Measurements from ENCODE around the gene HORMAD2.

HORMAD2 gene

DNA sequence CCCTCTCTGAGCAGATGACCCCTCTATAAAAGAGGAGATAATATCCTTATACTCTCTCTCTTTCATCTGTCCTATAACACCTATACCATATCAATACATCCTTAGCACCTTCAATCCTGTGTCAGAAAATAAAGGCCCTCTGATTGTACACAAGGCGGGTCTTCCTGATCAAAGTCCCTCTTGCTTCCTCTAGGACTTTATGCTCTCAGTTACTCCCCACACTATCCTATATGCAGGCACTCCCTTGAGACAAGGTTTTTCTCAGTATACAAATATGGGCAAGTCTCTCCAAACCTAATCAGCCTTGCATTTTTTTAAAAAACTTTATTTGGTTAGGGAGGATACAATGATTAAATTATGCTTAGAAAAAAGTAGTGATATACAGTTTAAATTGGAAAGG is 17.3 kb upstream of the HORMAD2 start:
- DNase-seq (ENCODE audit: low read depth, low spot score), result no peak
- TF ChIP-seq, protein P1, sequence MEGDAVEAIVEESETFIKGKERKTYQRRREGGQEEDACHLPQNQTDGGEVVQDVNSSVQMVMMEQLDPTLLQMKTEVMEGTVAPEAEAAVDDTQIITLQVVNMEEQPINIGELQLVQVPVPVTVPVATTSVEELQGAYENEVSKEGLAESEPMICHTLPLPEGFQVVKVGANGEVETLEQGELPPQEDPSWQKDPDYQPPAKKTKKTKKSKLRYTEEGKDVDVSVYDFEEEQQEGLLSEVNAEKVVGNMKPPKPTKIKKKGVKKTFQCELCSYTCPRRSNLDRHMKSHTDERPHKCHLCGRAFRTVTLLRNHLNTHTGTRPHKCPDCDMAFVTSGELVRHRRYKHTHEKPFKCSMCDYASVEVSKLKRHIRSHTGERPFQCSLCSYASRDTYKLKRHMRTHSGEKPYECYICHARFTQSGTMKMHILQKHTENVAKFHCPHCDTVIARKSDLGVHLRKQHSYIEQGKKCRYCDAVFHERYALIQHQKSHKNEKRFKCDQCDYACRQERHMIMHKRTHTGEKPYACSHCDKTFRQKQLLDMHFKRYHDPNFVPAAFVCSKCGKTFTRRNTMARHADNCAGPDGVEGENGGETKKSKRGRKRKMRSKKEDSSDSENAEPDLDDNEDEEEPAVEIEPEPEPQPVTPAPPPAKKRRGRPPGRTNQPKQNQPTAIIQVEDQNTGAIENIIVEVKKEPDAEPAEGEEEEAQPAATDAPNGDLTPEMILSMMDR (IDR thresholded peaks at IDR 0.05; ENCODE audit: low read depth, low read length), result no peak
- in situ Hi-C loops (cut with HindIII; ENCODE audit: low sequenced_read_pairs), result no loop called here
- H3K4me3 ChIP-seq (ENCODE audit: low read depth, low read length), result no peak overlapping the region

- in situ Hi-C loops (cut with HindIII; ENCODE audit: low sequenced_read_pairs), result no loop called here
- no peak overlapping the region for H3K4me3 ChIP-seq (ENCODE audit: low read depth, low read length)
- DNase-seq (ENCODE audit: low read depth, low spot score), result no peak
- TF ChIP-seq, protein P1 (IDR thresholded peaks at IDR 0.05; ENCODE audit: low read depth, low read length), result no peak
These were observed 16.1 kb upstream of the HORMAD2 start for GRCh38 chr22:30064172-30064571.

- in situ Hi-C loops (cut with HindIII; ENCODE audit: low sequenced_read_pairs), result no loop called here
- TF ChIP-seq, protein P1 (IDR thresholded peaks at IDR 0.05; ENCODE audit: low read depth, low read length), result no peak
- H3K4me3 ChIP-seq (ENCODE audit: low read depth, low read length), result no peak overlapping the region
- DNase-seq (ENCODE audit: low read depth, low spot score), result no peak
These were observed 6.5 kb upstream of the HORMAD2 start for GRCh38 chr22:30073743-30074142.

DNA sequence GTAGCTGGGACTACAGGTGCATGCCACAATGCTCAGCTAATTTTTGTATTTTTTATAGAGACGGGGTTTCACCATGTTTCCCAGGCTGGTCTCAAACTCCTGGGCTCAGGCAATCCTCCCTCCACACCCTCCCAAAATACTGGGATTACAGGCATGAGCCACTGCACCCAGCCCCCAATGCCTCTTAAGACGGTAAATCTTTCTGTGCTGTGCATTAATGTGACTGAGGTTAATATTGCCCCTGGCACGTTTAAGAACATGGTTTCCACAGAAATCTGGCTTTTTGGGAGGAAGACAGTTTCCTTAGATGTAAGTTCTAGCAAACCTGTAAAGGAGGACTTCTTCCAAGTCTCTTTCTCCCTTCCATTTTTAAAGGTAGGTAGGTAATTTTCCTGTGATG is 6.1 kb upstream of the HORMAD2 start:
- no peak for DNase-seq (ENCODE audit: low read depth, low spot score)
- no peak overlapping the region for H3K4me3 ChIP-seq (ENCODE audit: low read depth, low read length)
- TF ChIP-seq, protein P1 (IDR thresholded peaks at IDR 0.05; ENCODE audit: low read depth, low read length), result no peak
- in situ Hi-C loops (cut with HindIII; ENCODE audit: low sequenced_read_pairs), result no loop called here

DNA sequence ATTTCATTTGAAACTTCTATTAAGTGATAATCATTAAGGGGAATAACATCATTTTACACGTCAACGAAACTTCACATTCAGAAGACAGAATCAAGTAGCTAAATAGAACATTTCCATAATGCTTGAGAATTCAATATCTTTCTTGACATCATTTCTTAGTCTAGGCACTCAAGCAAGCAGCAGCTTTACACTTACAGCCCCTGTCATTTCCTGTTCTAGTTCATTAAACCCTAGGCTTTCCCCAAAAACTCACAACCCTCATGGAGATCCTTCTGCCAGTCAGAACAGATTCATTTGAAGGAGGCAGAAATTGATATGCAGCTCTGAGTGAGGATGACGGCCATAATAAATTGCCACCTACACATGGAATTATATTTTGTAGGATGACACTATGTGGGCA is 5.3 kb upstream of the HORMAD2 start:
- TF ChIP-seq, protein P1 (IDR thresholded peaks at IDR 0.05; ENCODE audit: low read depth, low read length), result no peak
- in situ Hi-C loops (cut with HindIII; ENCODE audit: low sequenced_read_pairs), result no loop called here
- DNase-seq (ENCODE audit: low read depth, low spot score), result no peak
- H3K4me3 ChIP-seq (ENCODE audit: low read depth, low read length), result no peak overlapping the region

GRCh38 chr22:30077279-30077880 is 2.9 kb upstream of the HORMAD2 start:
- in situ Hi-C loops (cut with HindIII; ENCODE audit: low sequenced_read_pairs), result no loop called here
- H3K4me3 ChIP-seq (ENCODE audit: low read depth, low read length), result no peak overlapping the region
- DNase-seq (ENCODE audit: low read depth, low spot score), result no peak
- TF ChIP-seq, protein P1 (IDR thresholded peaks at IDR 0.05; ENCODE audit: low read depth, low read length), result no peak

Measured in astrocyte of the spinal cord (primary cell).